PC-3 (cell line): ENCODE data around the gene ACTR1A.

Experiments
- EZH2phosphoT487 ChIP-seq: fragments of 300-600 bp; sonication (generic); IDR thresholded peaks from 2 replicates; pipeline ENCODE4 v1.6.1; 2018; ENCODE audit warnings: mild to moderate bottlenecking, antibody characterized with exemption, low read length, borderline replicate concordance
- TF ChIP-seq, protein P1 (sequence below): fragments of 300-600 bp; sonication (generic); conservative IDR thresholded peaks from 2 replicates; pipeline ENCODE4 v1.5.1; 2017; ENCODE audit warnings: antibody characterized with exemption, low read depth, mild to moderate bottlenecking, low read length

DNA sequence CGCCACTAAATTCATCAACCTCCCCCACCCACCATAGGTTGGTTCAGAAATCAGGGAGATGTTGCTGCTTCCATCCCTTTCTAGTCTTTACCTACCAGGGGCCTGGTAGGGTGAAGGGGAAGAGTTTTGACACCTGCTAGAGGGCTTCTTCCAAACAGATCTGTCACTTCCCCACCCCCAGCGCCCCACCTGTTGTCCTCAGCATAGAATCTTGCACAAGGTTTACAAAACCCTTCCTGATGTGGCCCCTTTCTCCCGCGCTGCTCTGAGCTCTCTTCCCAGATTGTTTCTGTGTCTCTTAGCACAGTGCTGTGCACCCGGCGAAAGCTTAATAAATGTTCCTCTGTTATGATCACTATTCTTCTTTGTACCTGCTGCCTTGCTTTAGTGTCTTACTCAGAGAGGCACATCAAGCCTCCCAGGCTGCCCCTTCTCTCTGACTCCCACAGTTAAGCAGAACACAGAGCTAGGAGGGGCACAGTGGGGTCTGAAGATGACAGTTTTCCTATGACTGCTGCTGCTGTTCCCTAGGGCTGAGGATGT, 39.9 kb downstream of the ACTR1A start:
- TF ChIP-seq, protein P1, sequence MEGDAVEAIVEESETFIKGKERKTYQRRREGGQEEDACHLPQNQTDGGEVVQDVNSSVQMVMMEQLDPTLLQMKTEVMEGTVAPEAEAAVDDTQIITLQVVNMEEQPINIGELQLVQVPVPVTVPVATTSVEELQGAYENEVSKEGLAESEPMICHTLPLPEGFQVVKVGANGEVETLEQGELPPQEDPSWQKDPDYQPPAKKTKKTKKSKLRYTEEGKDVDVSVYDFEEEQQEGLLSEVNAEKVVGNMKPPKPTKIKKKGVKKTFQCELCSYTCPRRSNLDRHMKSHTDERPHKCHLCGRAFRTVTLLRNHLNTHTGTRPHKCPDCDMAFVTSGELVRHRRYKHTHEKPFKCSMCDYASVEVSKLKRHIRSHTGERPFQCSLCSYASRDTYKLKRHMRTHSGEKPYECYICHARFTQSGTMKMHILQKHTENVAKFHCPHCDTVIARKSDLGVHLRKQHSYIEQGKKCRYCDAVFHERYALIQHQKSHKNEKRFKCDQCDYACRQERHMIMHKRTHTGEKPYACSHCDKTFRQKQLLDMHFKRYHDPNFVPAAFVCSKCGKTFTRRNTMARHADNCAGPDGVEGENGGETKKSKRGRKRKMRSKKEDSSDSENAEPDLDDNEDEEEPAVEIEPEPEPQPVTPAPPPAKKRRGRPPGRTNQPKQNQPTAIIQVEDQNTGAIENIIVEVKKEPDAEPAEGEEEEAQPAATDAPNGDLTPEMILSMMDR: no peak
- TF ChIP-seq EZH2phosphoT487: no peak
